Measurements from ENCODE around the gene TMPRSS11F. TPM values are rescaled to one million over a fixed set of nuclear protein-coding genes. Genes with fewer than 3 reads are reported as not detected.

Gene TMPRSS11F
- total and polyA plus RNA-seq, 2 donors (not counting 1 experiment from before 2014, with no cell fraction given) = not detected

GRCh38 chr4:68162196-68162595 lies 32.5 kb upstream of the TMPRSS11F start:
- H3K9me3 Mint-ChIP-seq (ENCODE audit: insufficient read depth) = no peaks in the 10 kb centered on the region
- ChIA-PET CTCF (no interaction called here), POLR2A (no interaction called here)

GRCh38 chr4:68152411-68152810 lies 22.7 kb upstream of the TMPRSS11F start:
- Histone ChIP-seq H3K27me3 (replicated peaks in 1 of 4; ENCODE audit: control extremely low read depth in 1 of 4, control insufficient read depth in 3 of 4, insufficient read depth in 4 of 4, low read length in 3 of 4) (peaks cover 0 to 3% (median 0%) of the 10 kb centered on the region in 4 experiments), H3K79me2 (ENCODE audit: control insufficient read depth, insufficient read depth, low read length) (no peaks in the 10 kb centered on the region), H3K27ac (ENCODE audit: low read length in 2 of 2) (no peak overlapping the region), H2AFZ (ENCODE audit: insufficient read depth, low read depth, low read length, poor library complexity, severe bottlenecking) (no peak overlapping the region), H3K4me1 (ENCODE audit: control insufficient read depth in 2 of 2, insufficient read depth in 2 of 2, low read length in 2 of 2) (no peaks in the 10 kb centered on the region), H4K20me1 (ENCODE audit: control insufficient read depth, insufficient read depth, low read length, poor library complexity, severe bottlenecking) (no peaks in the 10 kb centered on the region), H3K4me3 (ENCODE audit: control extremely low read depth in 1 of 5, extremely low read depth in 1 of 5, insufficient read depth in 1 of 5, low read depth in 2 of 5, low read length in 4 of 5) (no peak overlapping the region), H3K4me2 (replicated peaks; ENCODE audit: low read depth, low read length, poor library complexity, severe bottlenecking) (no peak overlapping the region), H3K36me3 (replicated peaks in 1 of 2; ENCODE audit: control extremely low read depth in 1 of 2, control insufficient read depth in 1 of 2, extremely low read depth in 1 of 2, insufficient read depth in 2 of 2, low read length in 1 of 2) (no peaks in the 10 kb centered on the region), H3K9me3 (ENCODE audit: control extremely low read depth in 1 of 3, control insufficient read depth in 2 of 3, insufficient read depth in 1 of 3, low read length in 2 of 3) (peaks cover 0 to 10% (median 0%) of the 10 kb centered on the region in 3 donors), H3K9ac (ENCODE audit: low read length) (no peak overlapping the region)
- H3K27me3 Mint-ChIP-seq = no peaks in the 10 kb centered on the region
- no peak overlapping the region for H3K4me3 Mint-ChIP-seq
- WGBS (ENCODE audit: insufficient coverage) = no CpG with 5 or more reads among the region's 2 CpGs
- TF ChIP-seq, protein P1, sequence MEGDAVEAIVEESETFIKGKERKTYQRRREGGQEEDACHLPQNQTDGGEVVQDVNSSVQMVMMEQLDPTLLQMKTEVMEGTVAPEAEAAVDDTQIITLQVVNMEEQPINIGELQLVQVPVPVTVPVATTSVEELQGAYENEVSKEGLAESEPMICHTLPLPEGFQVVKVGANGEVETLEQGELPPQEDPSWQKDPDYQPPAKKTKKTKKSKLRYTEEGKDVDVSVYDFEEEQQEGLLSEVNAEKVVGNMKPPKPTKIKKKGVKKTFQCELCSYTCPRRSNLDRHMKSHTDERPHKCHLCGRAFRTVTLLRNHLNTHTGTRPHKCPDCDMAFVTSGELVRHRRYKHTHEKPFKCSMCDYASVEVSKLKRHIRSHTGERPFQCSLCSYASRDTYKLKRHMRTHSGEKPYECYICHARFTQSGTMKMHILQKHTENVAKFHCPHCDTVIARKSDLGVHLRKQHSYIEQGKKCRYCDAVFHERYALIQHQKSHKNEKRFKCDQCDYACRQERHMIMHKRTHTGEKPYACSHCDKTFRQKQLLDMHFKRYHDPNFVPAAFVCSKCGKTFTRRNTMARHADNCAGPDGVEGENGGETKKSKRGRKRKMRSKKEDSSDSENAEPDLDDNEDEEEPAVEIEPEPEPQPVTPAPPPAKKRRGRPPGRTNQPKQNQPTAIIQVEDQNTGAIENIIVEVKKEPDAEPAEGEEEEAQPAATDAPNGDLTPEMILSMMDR (IDR thresholded peaks at IDR 0.05) = no peak
- TF ChIP-seq EZH2 (IDR thresholded peaks at IDR 0.05; ENCODE audit: borderline replicate concordance, insufficient read depth, low read depth, low read length, poor library complexity, severe bottlenecking) = no peak
- H3K27ac Mint-ChIP-seq = no peak overlapping the region
- no peak for ATAC-seq (ENCODE audit: low read depth)
- ChIA-PET CTCF (no interaction called here), POLR2A (no interaction called here)
- no peaks in the 10 kb centered on the region for H3K9me3 Mint-ChIP-seq (ENCODE audit: insufficient read depth)
- H3K4me1 Mint-ChIP-seq = no peaks in the 10 kb centered on the region
- intact Hi-C loops (cut with micrococcal nuclease) = no loop called here
- no peak for DNase-seq

More at GRCh38 chr4:68162196-68162595, 32.5 kb upstream of the TMPRSS11F start:
- no peak overlapping the region for H3K27ac Mint-ChIP-seq
- Histone ChIP-seq H3K4me3 (ENCODE audit: control extremely low read depth in 1 of 5, extremely low read depth in 1 of 5, insufficient read depth in 1 of 5, low read depth in 2 of 5, low read length in 4 of 5) (no peak overlapping the region), H3K36me3 (replicated peaks in 1 of 2; ENCODE audit: control extremely low read depth in 1 of 2, control insufficient read depth in 1 of 2, extremely low read depth in 1 of 2, insufficient read depth in 2 of 2, low read length in 1 of 2) (no peaks in the 10 kb centered on the region), H3K9ac (ENCODE audit: low read length) (no peak overlapping the region), H3K27ac (ENCODE audit: low read length in 2 of 2) (no peak overlapping the region), H3K27me3 (replicated peaks in 1 of 4; ENCODE audit: control extremely low read depth in 1 of 4, control insufficient read depth in 3 of 4, insufficient read depth in 4 of 4, low read length in 3 of 4) (no peaks in the 10 kb centered on the region), H2AFZ (ENCODE audit: insufficient read depth, low read depth, low read length, poor library complexity, severe bottlenecking) (no peak overlapping the region), H3K79me2 (ENCODE audit: control insufficient read depth, insufficient read depth, low read length) (no peaks in the 10 kb centered on the region), H3K4me1 (ENCODE audit: control insufficient read depth in 2 of 2, insufficient read depth in 2 of 2, low read length in 2 of 2) (no peaks in the 10 kb centered on the region), H3K4me2 (replicated peaks; ENCODE audit: low read depth, low read length, poor library complexity, severe bottlenecking) (no peak overlapping the region), H3K9me3 (ENCODE audit: control extremely low read depth in 1 of 3, control insufficient read depth in 2 of 3, insufficient read depth in 1 of 3, low read length in 2 of 3) (no peaks in the 10 kb centered on the region), H4K20me1 (ENCODE audit: control insufficient read depth, insufficient read depth, low read length, poor library complexity, severe bottlenecking) (no peaks in the 10 kb centered on the region)
- H3K4me1 Mint-ChIP-seq = no peaks in the 10 kb centered on the region
- peaks cover 15% of the 10 kb centered on the region for H3K27me3 Mint-ChIP-seq
- TF ChIP-seq, protein P1 (IDR thresholded peaks at IDR 0.05) = no peak
- TF ChIP-seq EZH2 (IDR thresholded peaks at IDR 0.05; ENCODE audit: borderline replicate concordance, insufficient read depth, low read depth, low read length, poor library complexity, severe bottlenecking) = no peak
- DNase-seq = no peak
- intact Hi-C loops (cut with micrococcal nuclease) = no loop called here
- no peak overlapping the region for H3K4me3 Mint-ChIP-seq
- 74% methylated on average over 4 of the region's 4 CpGs for WGBS (ENCODE audit: insufficient coverage)
- ATAC-seq (ENCODE audit: low read depth) = no peak
